Panc1 (cell line): ENCODE measurements around the gene TMEM115. TPM values are rescaled to one million over a fixed set of nuclear protein-coding genes. Genes with fewer than 3 reads are reported as not detected.

ENCODE experiments used
- ATAC-seq: fragments of 200-7000 bp; cut with Tn5 transposase; 2 replicates; pipeline ENCODE4 v1.9.1; 2020; ENCODE audit warnings: mild to moderate bottlenecking, moderate library complexity
- BruUV-seq: library from RNA; stranded (reverse); fragments of 400-500 nt; replicated peaks from 2 replicates; lab custom pipeline; 2021; lab: Mats Ljungman, UMichigan
- CTCF ChIA-PET: fragments of 300-600 bp; sonication (Branson Sonifier 250); formaldehyde crosslinking; loops from one replicate; lab custom pipeline; 2022; ENCODE audit warnings: antibody characterized with exemption; lab: Charles Lee
- POLR2A ChIA-PET: fragments of 300-600 bp; sonication (Branson Sonifier 250); formaldehyde crosslinking; loops from one replicate; lab custom pipeline; 2022; ENCODE audit warnings: antibody characterized with exemption; lab: Charles Lee
- DNase-seq: peaks from one replicate; pipeline ENCODE4 v3.0.0-alpha.2; 2010; ENCODE audit warnings: low read depth, low spot score
- H3K27ac ChIP-seq: 2 replicates; pipeline ENCODE4 v1.5.1; 2011; ENCODE audit warnings: mild to moderate bottlenecking, low read length, inconsistent platforms
- H3K27me3 ChIP-seq: fragments of 200-500 bp; sonication (Bioruptor generic); 2 replicates; pipeline ENCODE4 v1.6.0; 2014; ENCODE audit warnings: low read length, inconsistent platforms; ENCODE audit not compliant: control insufficient read depth, insufficient read depth
- H3K36me3 ChIP-seq: fragments of 200-500 bp; sonication (Bioruptor generic); 2 replicates; pipeline ENCODE4 v1.5.1; 2014; ENCODE audit warnings: inconsistent platforms, mild to moderate bottlenecking, low read length, moderate library complexity; ENCODE audit not compliant: control insufficient read depth, insufficient read depth
- H3K4me1 ChIP-seq: 2 replicates; pipeline ENCODE4 v1.5.1; 2011; ENCODE audit warnings: inconsistent platforms, mild to moderate bottlenecking, low read length, moderate library complexity; ENCODE audit not compliant: control insufficient read depth, insufficient read depth
- H3K4me3 ChIP-seq, 2 experiments: 2 replicates each; pipeline ENCODE4 v1.5.1; 2011 to 2012; ENCODE audit warnings: low read depth in 2 of 2, low read length in 2 of 2, mild to moderate bottlenecking in 2 of 2, inconsistent platforms in 1 of 2, moderate library complexity in 1 of 2
- H3K9me3 ChIP-seq: fragments of 200-500 bp; sonication (Bioruptor generic); 2 replicates; pipeline ENCODE4 v1.5.1; 2014; ENCODE audit warnings: low read depth, mild to moderate bottlenecking, inconsistent platforms, low read length, moderate library complexity; ENCODE audit not compliant: control insufficient read depth, insufficient read depth
- CTCF ChIP-seq: fragments of 450-650 bp; IDR thresholded peaks from 2 replicates; pipeline ENCODE4 v1.5.1; 2017; ENCODE audit warnings: mild to moderate bottlenecking
- POLR2AphosphoS5 ChIP-seq: IDR thresholded peaks from 2 replicates; pipeline ENCODE4 v1.6.1; 2012; ENCODE audit warnings: mild to moderate bottlenecking, low read depth, low read length, moderate library complexity
- REST ChIP-seq, 2 experiments: IDR thresholded peaks; 2 replicates each; pipeline ENCODE4 v1.6.1; 2011 to 2012; ENCODE audit warnings: low read depth in 2 of 2, control low read depth in 1 of 2, low read length in 1 of 2, mild to moderate bottlenecking in 1 of 2, moderate library complexity in 1 of 2; ENCODE audit not compliant: insufficient read depth in 1 of 2
- SIN3A ChIP-seq: IDR thresholded peaks from 2 replicates; pipeline ENCODE4 v1.6.1; 2012; ENCODE audit warnings: low read depth, mild to moderate bottlenecking, low read length, moderate library complexity, borderline replicate concordance; ENCODE audit not compliant: insufficient read depth
- TCF7L2 ChIP-seq: IDR thresholded peaks from 2 replicates; pipeline ENCODE4 v1.6.1; 2011; ENCODE audit warnings: mild to moderate bottlenecking, low read depth, low read length, inconsistent platforms
- in situ Hi-C: cut with HindIII; loops from 2 replicates; pipeline ENCODE4 v1.10.0; 2016; ENCODE audit warnings: low sequenced_read_pairs, low pct_unique_long_range_greater_than_20kb
- intact Hi-C: fragments of 100-400 bp; cut with micrococcal nuclease; formaldehyde crosslinking; loops from one replicate; pipeline ENCODE4 v1.10.0; 2022; ENCODE audit not compliant: unreplicated experiment
- total RNA-seq: library from RNA; stranded (reverse); gene quantifications from one replicate; pipeline ENCODE4 v1.2.1, GENCODE V29; 2021; ENCODE audit not compliant: unreplicated experiment

TMEM115 gene
- total RNA-seq, 1 experiment from 2014 or later: 30.2 TPM

- ChIA-PET CTCF (interaction anchor here (0.6 to 1.1 kb wide), 4 partner anchors 12 to 190 kb away, joined by 3 to 4 read pairs (median 3); partner anchors contain the start of genes HYAL3 and NAA80), POLR2A (interaction anchor here (0.7 kb wide), 1 partner anchor 288 kb away, joined by 3 read pairs; no protein-coding TSS in a partner anchor)
- TF ChIP-seq REST (IDR thresholded peaks at IDR 0.05; ENCODE audit: insufficient read depth in 1 of 2, low read depth in 2 of 2, low read length in 1 of 2) (no peak), SIN3A (no peak), TCF7L2 (no peak), POLR2AphosphoS5 (no peak), CTCF (peak; percentile 88)
- Histone ChIP-seq H3K9me3 (no peaks in the 10 kb centered on the region), H3K36me3 (peaks cover 5% of the 10 kb centered on the region; the same call in 1 of the 2 replicates), H3K4me3 (no peak overlapping the region), H3K27ac (no peak overlapping the region), H3K4me1 (peaks cover 33% of the 10 kb centered on the region), H3K27me3 (no peaks in the 10 kb centered on the region)
- intact Hi-C loops: no loop called here
- ATAC-seq (peak; percentile 48), DNase-seq (no peak)
- in situ Hi-C loops: no loop called here
- BruUV-seq: no TSS peak
Observed at GRCh38 chr3:50324351-50325112, 34.8 kb downstream of the TMEM115 start.

- Histone ChIP-seq H3K9me3 (no peaks in the 10 kb centered on the region), H3K36me3 (peaks cover 5% of the 10 kb centered on the region; the same call in 1 of the 2 replicates), H3K4me1 (peaks cover 33% of the 10 kb centered on the region), H3K27ac (no peak overlapping the region), H3K4me3 (no peak overlapping the region), H3K27me3 (no peaks in the 10 kb centered on the region)
- CTCF ChIA-PET: interaction anchor here (0.6 kb wide), 1 partner anchor 11 kb away, joined by 3 read pairs; no protein-coding TSS in a partner anchor
- DNase-seq (no peak), ATAC-seq (no peak)
- no TSS peak for BruUV-seq
- in situ Hi-C loops: no loop called here
- intact Hi-C loops: no loop called here
- TF ChIP-seq REST (IDR thresholded peaks at IDR 0.05; ENCODE audit: insufficient read depth in 1 of 2, low read depth in 2 of 2, low read length in 1 of 2) (no peak), CTCF (no peak), POLR2AphosphoS5 (no peak), SIN3A (no peak), TCF7L2 (no peak)
- POLR2A ChIA-PET: interaction anchor here (0.7 kb wide), 1 partner anchor 287 kb away, joined by 3 read pairs; no protein-coding TSS in a partner anchor
Observed at GRCh38 chr3:50323614-50324199, 35.6 kb downstream of the TMEM115 start.
